ENCODE results near the gene SLC30A2. TPM values are rescaled to one million over a fixed set of nuclear protein-coding genes. Genes with fewer than 3 reads are reported as not detected.

The SLC30A2 gene
- total RNA-seq, 2 donors from 2014 or later = 0.05 to 0.34 TPM

DNA sequence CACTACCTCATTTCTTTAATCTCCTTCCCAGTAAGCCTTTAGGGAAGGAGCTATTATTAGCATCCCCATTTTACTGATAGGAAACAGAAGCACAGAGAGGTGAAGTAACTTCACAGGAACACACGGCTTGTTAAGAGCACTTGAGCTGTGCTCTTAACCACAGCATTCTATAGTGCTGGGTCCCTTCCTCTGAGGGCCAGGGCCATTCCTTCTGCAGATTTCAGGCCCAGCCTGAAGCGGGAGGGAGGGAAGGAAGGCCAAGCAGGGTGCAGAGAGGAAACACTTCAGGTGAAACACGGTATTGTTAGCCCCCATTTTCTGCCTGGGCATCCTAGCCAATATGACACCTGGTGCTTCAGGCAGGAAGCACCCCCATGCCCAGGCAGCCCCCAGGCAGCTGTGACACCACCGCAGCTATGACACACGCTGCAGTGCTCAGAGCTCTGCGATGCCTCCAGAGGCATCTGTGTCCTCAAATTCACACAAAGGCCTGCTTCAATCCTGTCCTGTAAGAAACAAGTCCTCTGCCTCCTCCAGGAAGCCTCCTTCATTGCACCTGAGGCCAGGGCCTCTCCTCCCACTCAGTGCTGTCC, 28.9 kb downstream of the SLC30A2 start:
- intact Hi-C loops (cut with DNase I) = no loop called here
- no peaks in the 10 kb centered on the region for H3K27me3 ChIP-seq (replicated peaks; ENCODE audit: insufficient read depth)
- H3K9me3 ChIP-seq = no peaks in the 10 kb centered on the region
- no peak for TF ChIP-seq POLR2AphosphoS5 (IDR thresholded peaks at IDR 0.05)
- no peak for TF ChIP-seq POLR2A (IDR thresholded peaks at IDR 0.05)
- no peak for TF ChIP-seq CTCF (IDR thresholded peaks at IDR 0.05)
- no peak for DNase-seq (ENCODE audit: low spot score)
- WGBS = 78% methylated on average over 6 of the region's 6 CpGs
- H3K4me3 ChIP-seq = no peak overlapping the region
- no peaks in the 10 kb centered on the region for H3K4me1 ChIP-seq (replicated peaks)
- H3K27ac ChIP-seq = no peak overlapping the region
- no peaks in the 10 kb centered on the region for H3K36me3 ChIP-seq

- intact Hi-C loops (cut with DNase I) = no loop called here
- 82% methylated on average over 10 of the region's 10 CpGs for WGBS
- no peak overlapping the region for H3K27ac ChIP-seq
Measured at GRCh38 chr1:26016258-26016952, 29.5 kb downstream of the SLC30A2 start.

GRCh38 chr1:26015358-26015757, 30.6 kb downstream of the SLC30A2 start:
- Histone ChIP-seq H3K4me3 (no peak overlapping the region), H3K27ac (no peak overlapping the region), H3K9me3 (no peaks in the 10 kb centered on the region), H3K4me1 (replicated peaks) (no peaks in the 10 kb centered on the region), H3K27me3 (replicated peaks; ENCODE audit: insufficient read depth) (no peaks in the 10 kb centered on the region), H3K36me3 (no peaks in the 10 kb centered on the region)
- WGBS = 88% methylated on average over 2 of the region's 2 CpGs
- no peak for DNase-seq (ENCODE audit: low spot score)
- intact Hi-C loops (cut with DNase I) = no loop called here
- TF ChIP-seq POLR2A (IDR thresholded peaks at IDR 0.05) = no peak
- TF ChIP-seq POLR2AphosphoS5 (IDR thresholded peaks at IDR 0.05) = no peak

More at GRCh38 chr1:26016258-26016952, 29.5 kb downstream of the SLC30A2 start:
- Histone ChIP-seq H3K27me3 (replicated peaks; ENCODE audit: insufficient read depth) (no peaks in the 10 kb centered on the region), H3K9me3 (no peaks in the 10 kb centered on the region), H3K4me1 (replicated peaks) (no peaks in the 10 kb centered on the region), H3K36me3 (no peaks in the 10 kb centered on the region), H3K4me3 (no peak overlapping the region)
- DNase-seq (ENCODE audit: low spot score) = no peak
- TF ChIP-seq POLR2AphosphoS5 (IDR thresholded peaks at IDR 0.05) (no peak), CTCF (IDR thresholded peaks at IDR 0.05) (no peak), POLR2A (IDR thresholded peaks at IDR 0.05) (no peak)

DNA sequence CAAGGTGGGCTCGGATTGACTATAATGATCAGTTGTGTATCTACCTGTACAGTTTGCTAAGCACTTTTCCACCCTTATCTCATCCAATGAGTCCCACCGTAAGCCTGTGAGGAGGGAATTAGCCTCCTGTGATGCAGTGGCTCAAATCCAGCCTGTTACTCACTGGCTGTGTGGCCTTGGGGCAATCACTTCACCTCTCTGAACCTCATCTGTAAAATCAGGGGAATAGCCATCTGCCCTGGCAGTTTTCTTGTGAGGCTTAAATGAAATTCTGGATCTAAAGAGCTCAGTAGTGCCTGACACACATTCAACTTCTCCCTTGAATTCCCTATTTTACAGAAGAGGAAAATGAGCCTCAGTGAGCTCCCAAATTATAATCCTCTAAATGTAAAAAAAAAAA, 31.7 kb downstream of the SLC30A2 start:
- Histone ChIP-seq H3K4me3 (no peak overlapping the region), H3K4me1 (replicated peaks) (no peaks in the 10 kb centered on the region), H3K9me3 (no peaks in the 10 kb centered on the region), H3K27ac (no peak overlapping the region), H3K36me3 (no peaks in the 10 kb centered on the region), H3K27me3 (replicated peaks; ENCODE audit: insufficient read depth) (no peaks in the 10 kb centered on the region)
- TF ChIP-seq CTCF (IDR thresholded peaks at IDR 0.05) = no peak
- TF ChIP-seq POLR2AphosphoS5 (IDR thresholded peaks at IDR 0.05) = no peak
- DNase-seq (ENCODE audit: low spot score) = no peak
- intact Hi-C loops (cut with DNase I) = no loop called here
- WGBS = 93% methylated on average over 2 of the region's 2 CpGs

DNA sequence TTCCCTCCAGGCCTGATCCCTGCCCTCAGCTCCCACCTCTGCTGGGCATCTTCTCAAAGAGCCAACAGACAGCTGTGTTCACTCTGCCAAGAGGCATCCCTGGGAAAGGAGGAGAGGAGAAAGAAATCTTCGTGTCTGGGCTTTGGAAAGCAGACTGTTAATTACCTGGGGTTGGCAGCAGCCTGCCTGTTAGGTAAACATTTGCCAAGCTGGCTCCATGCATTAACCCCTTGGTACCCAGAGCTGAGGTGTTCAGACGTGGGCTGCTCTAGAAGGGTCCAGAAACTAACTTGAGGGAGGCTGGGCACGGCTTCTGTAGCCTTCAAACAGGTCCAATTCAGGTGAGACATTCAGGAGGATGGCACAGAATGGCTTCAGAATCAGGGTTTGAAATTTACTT, 33.1 kb downstream of the SLC30A2 start:
- H3K27ac ChIP-seq = no peak overlapping the region
- H3K36me3 ChIP-seq = no peaks in the 10 kb centered on the region
- H3K4me1 ChIP-seq (replicated peaks) = no peaks in the 10 kb centered on the region
- intact Hi-C loops (cut with DNase I) = no loop called here
- no peak overlapping the region for H3K4me3 ChIP-seq
- no peaks in the 10 kb centered on the region for H3K27me3 ChIP-seq (replicated peaks; ENCODE audit: insufficient read depth)
- TF ChIP-seq CTCF (IDR thresholded peaks at IDR 0.05) = no peak
- no peak for TF ChIP-seq POLR2AphosphoS5 (IDR thresholded peaks at IDR 0.05)
- no peak for TF ChIP-seq POLR2A (IDR thresholded peaks at IDR 0.05)
- no peak for DNase-seq (ENCODE audit: low spot score)
- H3K9me3 ChIP-seq = no peaks in the 10 kb centered on the region
- 50% methylated on average over 3 of the region's 3 CpGs for WGBS
